Endodermal cell (in vitro differentiated cells): ENCODE data around the gene ARL14. TPM values are rescaled to one million over a fixed set of nuclear protein-coding genes. Genes with fewer than 3 reads are reported as not detected.

ENCODE experiments used
- DNase-seq: peaks from one replicate; pipeline ENCODE4 v3.0.0-alpha.2; 2017
- H3K27ac ChIP-seq: 2 replicates; pipeline ENCODE4 v1.5.1; 2013; ENCODE audit warnings: mild to moderate bottlenecking, low read depth, low read length, moderate library complexity
- H3K27me3 ChIP-seq: 2 replicates; pipeline ENCODE4 v1.6.1; 2013; ENCODE audit warnings: mild to moderate bottlenecking, low read length, moderate library complexity; ENCODE audit not compliant: insufficient read depth, control insufficient read depth, poor library complexity, severe bottlenecking
- H3K36me3 ChIP-seq: 2 replicates; pipeline ENCODE4 v1.7.0; 2013; ENCODE audit warnings: mild to moderate bottlenecking, low read length, moderate library complexity; ENCODE audit not compliant: control insufficient read depth, insufficient read depth
- H3K4me1 ChIP-seq: one replicate; pipeline ENCODE4 v1.7.0; 2013; ENCODE audit warnings: low read length; ENCODE audit not compliant: control insufficient read depth, insufficient read depth
- H3K4me3 ChIP-seq: 2 replicates; pipeline ENCODE4 v1.5.1; 2013; ENCODE audit warnings: mild to moderate bottlenecking, low read length, moderate library complexity
- H3K9ac ChIP-seq: 2 replicates; pipeline ENCODE4 v1.6.1; 2013; ENCODE audit warnings: mild to moderate bottlenecking, low read length, moderate library complexity; ENCODE audit not compliant: poor library complexity, severe bottlenecking; ENCODE audit errors: extremely low read depth
- H3K9me3 ChIP-seq: 2 replicates; pipeline ENCODE4 v1.6.1; 2013; ENCODE audit warnings: mild to moderate bottlenecking, low read length, moderate library complexity; ENCODE audit not compliant: control insufficient read depth
- H3K27ac Mint-ChIP-seq: 2 replicates; pipeline ENCODE4 v1.8.0; 2020; ENCODE audit warnings: mixed read lengths
- H3K27me3 Mint-ChIP-seq: 2 replicates; pipeline ENCODE4 v1.8.0; 2021; ENCODE audit warnings: mild to moderate bottlenecking, mixed read lengths; ENCODE audit not compliant: insufficient read depth
- H3K36me3 Mint-ChIP-seq: 2 replicates; pipeline ENCODE4 v1.8.0; 2020; ENCODE audit warnings: low read depth, mixed read lengths
- H3K4me1 Mint-ChIP-seq: 2 replicates; pipeline ENCODE4 v1.8.0; 2020; ENCODE audit warnings: mixed read lengths
- H3K4me3 Mint-ChIP-seq: 2 replicates; pipeline ENCODE4 v1.8.0; 2020; ENCODE audit warnings: mild to moderate bottlenecking, moderate library complexity, mixed read lengths
- H3K9me3 Mint-ChIP-seq: 2 replicates; pipeline ENCODE4 v1.8.0; 2020; ENCODE audit warnings: mild to moderate bottlenecking, mixed read lengths
- WGBS, 2 experiments: methylation state at CpG; one replicate each; pipeline versions ENCODE4 v1.1.5 to v1.1.7; 2013; ENCODE audit warnings: missing lambda C conversion rate in 2 of 2, mixed read lengths in 1 of 2; ENCODE audit not compliant: insufficient coverage in 1 of 2, insufficient read length in 1 of 2; 5-methylcytosine and 5-hydroxymethylcytosine counted together
- total RNA-seq, 2 donors: library from RNA; stranded (reverse); fragmentation: NEBNext Ultra II Directional in 1 of 2; extraction: Animal tissue kit (Norgen Biotek cat#: 25700) in 1 of 2; gene quantifications; 2 replicates in 1 of 2; 3 replicates in 1 of 2; pipeline ENCODE4 v1.2.1, GENCODE V29; 2021
- TF ChIP-seq, protein P1 (sequence below): fragments of 200-600 bp; sonication (generic); conservative IDR thresholded peaks from 2 replicates; pipeline ENCODE4 v1.5.0; 2021; ENCODE audit warnings: antibody characterized with exemption, mild to moderate bottlenecking

ARL14 gene
- total RNA-seq, 2 donors from 2014 or later: not detected

DNA sequence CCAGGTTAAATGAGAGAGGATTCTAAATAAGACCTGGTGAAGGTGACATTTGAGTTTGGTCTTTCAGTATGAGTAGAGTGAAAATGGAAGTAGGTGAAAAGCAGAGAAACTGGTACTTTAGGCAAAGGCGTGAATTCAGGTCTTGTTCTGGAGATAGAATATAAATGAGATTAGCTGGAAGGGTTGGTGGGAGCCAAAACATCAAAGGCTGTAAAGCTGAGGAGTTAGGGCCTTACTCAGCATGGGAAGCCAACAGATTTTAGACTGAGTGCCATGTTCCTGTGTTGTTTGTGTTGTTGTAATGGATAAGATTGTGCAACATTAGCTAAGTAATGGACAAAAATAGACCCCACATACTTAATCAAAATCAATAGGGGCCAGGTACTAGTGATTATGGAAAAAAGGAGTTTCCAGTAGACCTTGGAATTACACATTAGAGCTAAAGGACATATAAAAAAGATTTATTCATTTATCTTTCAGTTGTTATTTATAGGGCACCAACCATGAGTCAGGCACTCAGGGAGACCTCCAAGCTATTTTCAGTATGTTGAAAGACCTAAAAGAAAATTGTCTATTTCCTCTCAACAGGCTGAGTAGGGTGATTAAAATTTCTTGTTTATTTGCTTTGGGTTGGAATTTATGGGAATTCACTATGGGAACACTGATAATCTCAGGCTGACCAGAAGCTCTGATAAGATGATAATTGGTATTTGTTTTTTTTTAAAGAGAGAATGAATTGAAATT is 20.8 kb downstream of the ARL14 start:
- H3K4me3 Mint-ChIP-seq: no peak overlapping the region
- WGBS, 2 experiments: 76 to 80% methylated on average over 1 of the region's 1 CpG
- no peaks in the 10 kb centered on the region for H3K9me3 Mint-ChIP-seq

DNA sequence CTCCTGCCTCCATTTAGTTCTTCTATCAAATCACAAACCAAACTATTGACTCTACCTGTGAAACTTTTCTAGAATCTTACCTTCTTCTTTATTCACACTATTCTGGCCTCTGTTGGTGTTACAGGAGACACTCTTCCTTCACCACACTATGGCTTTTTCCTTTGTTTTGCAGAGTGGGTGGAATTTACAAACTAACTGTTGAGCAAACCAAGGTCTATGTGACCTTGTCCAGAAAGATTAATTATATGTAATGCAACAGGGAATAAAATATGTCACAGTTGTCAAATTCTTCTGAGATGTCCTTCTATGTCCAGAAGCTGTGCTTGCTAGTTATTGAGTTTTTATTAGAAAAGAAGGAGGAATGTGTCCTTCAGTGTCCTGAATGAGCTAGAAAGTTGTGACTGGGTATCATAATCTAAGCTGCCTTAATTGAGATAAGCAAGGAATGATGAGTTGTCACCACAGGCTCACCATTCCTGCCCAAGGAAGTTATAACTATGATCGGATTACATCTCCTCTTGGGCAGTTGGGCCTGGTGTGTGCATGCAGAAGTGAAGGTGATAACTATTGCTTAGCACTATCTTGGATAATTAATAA is 21.7 kb downstream of the ARL14 start:
- no peak overlapping the region for H3K9ac ChIP-seq
- 100% methylated on average over 1 of the region's 1 CpG; no CpG with 5 or more reads in 1 of the 2 experiments for WGBS, 2 experiments
- H3K4me3 ChIP-seq: no peak overlapping the region
- H3K27ac ChIP-seq: no peak overlapping the region
- Mint-ChIP-seq H3K36me3 (no peaks in the 10 kb centered on the region), H3K4me3 (no peak overlapping the region), H3K27me3 (peaks cover 9% of the 10 kb centered on the region), H3K27ac (no peak overlapping the region), H3K4me1 (peaks cover 31% of the 10 kb centered on the region), H3K9me3 (no peaks in the 10 kb centered on the region)
- H3K36me3 ChIP-seq: no peaks in the 10 kb centered on the region
- peaks cover 4% of the 10 kb centered on the region for H3K4me1 ChIP-seq
- H3K9me3 ChIP-seq: no peaks in the 10 kb centered on the region
- TF ChIP-seq, protein P1, sequence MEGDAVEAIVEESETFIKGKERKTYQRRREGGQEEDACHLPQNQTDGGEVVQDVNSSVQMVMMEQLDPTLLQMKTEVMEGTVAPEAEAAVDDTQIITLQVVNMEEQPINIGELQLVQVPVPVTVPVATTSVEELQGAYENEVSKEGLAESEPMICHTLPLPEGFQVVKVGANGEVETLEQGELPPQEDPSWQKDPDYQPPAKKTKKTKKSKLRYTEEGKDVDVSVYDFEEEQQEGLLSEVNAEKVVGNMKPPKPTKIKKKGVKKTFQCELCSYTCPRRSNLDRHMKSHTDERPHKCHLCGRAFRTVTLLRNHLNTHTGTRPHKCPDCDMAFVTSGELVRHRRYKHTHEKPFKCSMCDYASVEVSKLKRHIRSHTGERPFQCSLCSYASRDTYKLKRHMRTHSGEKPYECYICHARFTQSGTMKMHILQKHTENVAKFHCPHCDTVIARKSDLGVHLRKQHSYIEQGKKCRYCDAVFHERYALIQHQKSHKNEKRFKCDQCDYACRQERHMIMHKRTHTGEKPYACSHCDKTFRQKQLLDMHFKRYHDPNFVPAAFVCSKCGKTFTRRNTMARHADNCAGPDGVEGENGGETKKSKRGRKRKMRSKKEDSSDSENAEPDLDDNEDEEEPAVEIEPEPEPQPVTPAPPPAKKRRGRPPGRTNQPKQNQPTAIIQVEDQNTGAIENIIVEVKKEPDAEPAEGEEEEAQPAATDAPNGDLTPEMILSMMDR: no peak
- no peak for DNase-seq
- peaks cover 7% of the 10 kb centered on the region for H3K27me3 ChIP-seq

More for the DNA sequence above, 20.8 kb downstream of the ARL14 start:
- peaks cover 4% of the 10 kb centered on the region for H3K4me1 ChIP-seq
- no peaks in the 10 kb centered on the region for H3K36me3 Mint-ChIP-seq
- DNase-seq: no peak
- H3K4me3 ChIP-seq: no peak overlapping the region
- peaks cover 12% of the 10 kb centered on the region for H3K27me3 Mint-ChIP-seq
- no peak overlapping the region for H3K27ac Mint-ChIP-seq
- H3K27me3 ChIP-seq: peaks cover 10% of the 10 kb centered on the region
- H3K36me3 ChIP-seq: no peaks in the 10 kb centered on the region
- H3K9me3 ChIP-seq: no peaks in the 10 kb centered on the region
- no peak overlapping the region for H3K9ac ChIP-seq
- TF ChIP-seq, protein P1: no peak
- no peak overlapping the region for H3K27ac ChIP-seq
- H3K4me1 Mint-ChIP-seq: peaks cover 27% of the 10 kb centered on the region

DNA sequence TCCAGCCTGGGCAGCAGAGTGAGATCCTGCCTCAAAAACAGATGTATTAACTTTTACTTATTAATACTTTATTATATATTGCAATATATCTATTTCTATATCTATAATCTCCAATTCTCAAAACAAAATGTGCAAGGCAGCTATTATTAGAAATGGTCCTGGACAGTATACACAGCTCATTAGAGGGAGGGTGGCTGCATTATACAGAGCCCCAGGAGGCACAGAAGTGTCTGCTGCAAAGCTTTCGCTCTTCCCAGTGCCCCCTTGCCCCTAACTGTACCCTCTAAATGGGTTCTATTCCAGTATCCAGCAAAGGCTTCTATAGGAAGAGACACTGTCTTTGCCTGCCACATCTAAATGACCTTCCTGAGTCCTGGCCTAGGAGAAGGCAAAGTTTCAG is 24.5 kb downstream of the ARL14 start:
- Histone ChIP-seq H3K4me3 (no peak overlapping the region), H3K27ac (no peak overlapping the region), H3K27me3 (peaks cover 19% of the 10 kb centered on the region), H3K36me3 (no peaks in the 10 kb centered on the region), H3K9ac (no peak overlapping the region), H3K4me1 (peaks cover 4% of the 10 kb centered on the region), H3K9me3 (no peaks in the 10 kb centered on the region)
- Mint-ChIP-seq H3K27me3 (peaks cover 5% of the 10 kb centered on the region), H3K27ac (no peak overlapping the region), H3K4me1 (peaks cover 22% of the 10 kb centered on the region), H3K4me3 (no peak overlapping the region), H3K36me3 (no peaks in the 10 kb centered on the region), H3K9me3 (no peaks in the 10 kb centered on the region)
- TF ChIP-seq, protein P1: no peak
- DNase-seq: no peak
- 96 to 100% methylated on average over 1 of the region's 1 CpG for WGBS, 2 experiments
